IMR-90 (cell line): Measurements from ENCODE around the gene CILP. TPM values are rescaled to one million over a fixed set of nuclear protein-coding genes. Genes with fewer than 3 reads are reported as not detected.

Experiments used
- ATAC-seq: fragments of 200-7000 bp; cut with Tn5 transposase; 2 replicates; pipeline ENCODE4 v1.9.1; 2020; ENCODE audit warnings: low read depth, mild to moderate bottlenecking, moderate library complexity
- BruUV-seq: library from RNA; stranded (reverse); fragments of 400-500 nt; replicated peaks from 2 replicates; lab custom pipeline; 2021; lab: Mats Ljungman, UMichigan
- CTCF ChIA-PET: fragments of 300-600 bp; formaldehyde crosslinking; extraction: SDS; loops from one replicate; lab custom pipeline; 2021; ENCODE audit warnings: antibody characterized with exemption; lab: Yijun Ruan, JAX
- POLR2A ChIA-PET: fragments of 300-600 bp; sonication (Branson Sonifier 250); formaldehyde crosslinking; loops from one replicate; lab custom pipeline; 2022; ENCODE audit warnings: antibody characterized with exemption; ENCODE audit not compliant: unreplicated experiment; lab: Charles Lee
- DNase-seq: peaks from one replicate; pipeline ENCODE4 v3.0.0; 2013
- H2AFZ ChIP-seq: replicated peaks from 2 replicates; pipeline ENCODE3; 2013; ENCODE audit warnings: low read length, mild to moderate bottlenecking; ENCODE audit not compliant: poor library complexity
- H2AK5ac ChIP-seq: 2 replicates; pipeline ENCODE4 v1.6.1; 2013; ENCODE audit warnings: low read depth, low read length, inconsistent platforms
- H2AK9ac ChIP-seq: replicated peaks from 2 replicates; pipeline ENCODE3; 2013; ENCODE audit warnings: mild to moderate bottlenecking, low read depth, low read length, moderate library complexity; ENCODE audit not compliant: poor library complexity
- H2BK120ac ChIP-seq: 2 replicates; pipeline ENCODE4 v1.6.1; 2013; ENCODE audit warnings: low read depth, low read length, inconsistent platforms
- H2BK15ac ChIP-seq: 3 replicates; pipeline ENCODE4 v1.6.1; 2013; ENCODE audit warnings: low read depth, low read length, inconsistent platforms
- H2BK20ac ChIP-seq: 2 replicates; pipeline ENCODE4 v1.6.1; 2013; ENCODE audit warnings: low read depth, mild to moderate bottlenecking, inconsistent platforms, low read length, moderate library complexity
- H2BK5ac ChIP-seq: 2 replicates; pipeline ENCODE4 v1.6.1; 2013; ENCODE audit warnings: mild to moderate bottlenecking, low read depth, low read length, inconsistent platforms; ENCODE audit not compliant: poor library complexity, severe bottlenecking
- H3K14ac ChIP-seq: replicated peaks from 2 replicates; pipeline ENCODE4 v1.6.1; 2013; ENCODE audit warnings: low read depth, low read length, inconsistent platforms
- H3K18ac ChIP-seq: 2 replicates; pipeline ENCODE4 v1.6.1; 2013; ENCODE audit warnings: low read depth, low read length, control low read depth
- H3K23ac ChIP-seq: 2 replicates; pipeline ENCODE4 v1.6.1; 2013; ENCODE audit warnings: low read depth, low read length, inconsistent platforms
- H3K27ac ChIP-seq: 2 replicates; pipeline ENCODE4 v1.5.1; 2013; ENCODE audit warnings: mild to moderate bottlenecking, control low read depth, low read length; ENCODE audit not compliant: insufficient read depth
- H3K27me3 ChIP-seq: 2 replicates; pipeline ENCODE4 v1.6.1; 2013; ENCODE audit warnings: low read length; ENCODE audit not compliant: control insufficient read depth, insufficient read depth
- H3K36me3 ChIP-seq: 2 replicates; pipeline ENCODE4 v1.6.1; 2013; ENCODE audit warnings: low read length, mixed read lengths; ENCODE audit not compliant: control insufficient read depth, insufficient read depth
- H3K4ac ChIP-seq: 2 replicates; pipeline ENCODE4 v1.6.1; 2013; ENCODE audit warnings: low read depth, low read length, inconsistent platforms
- H3K4me1 ChIP-seq: 2 replicates; pipeline ENCODE4 v1.6.1; 2013; ENCODE audit warnings: low read length, mixed read lengths; ENCODE audit not compliant: control insufficient read depth, insufficient read depth
- H3K4me2 ChIP-seq: 2 replicates; pipeline ENCODE4 v1.6.1; 2013; ENCODE audit warnings: low read depth, mild to moderate bottlenecking, control low read depth, low read length, moderate library complexity
- H3K4me3 ChIP-seq: 2 replicates; pipeline ENCODE4 v1.5.1; 2013; ENCODE audit warnings: low read depth, mild to moderate bottlenecking, control low read depth, low read length, moderate library complexity; ENCODE audit not compliant: insufficient read depth
- H3K56ac ChIP-seq: 2 replicates; pipeline ENCODE4 v1.6.1; 2013; ENCODE audit warnings: low read length, inconsistent platforms; ENCODE audit not compliant: insufficient read depth; ENCODE audit errors: extremely low read depth
- H3K79me1 ChIP-seq, 2 experiments: 2 replicates each; pipeline ENCODE4 v1.6.1; 2013; ENCODE audit warnings: low read length in 2 of 2, inconsistent platforms in 1 of 2, low read depth in 1 of 2
- H3K9ac ChIP-seq: 2 replicates; pipeline ENCODE4 v1.6.1; 2013; ENCODE audit warnings: low read depth, low read length, control low read depth
- H3K9me1 ChIP-seq: 2 replicates; pipeline ENCODE4 v1.6.1; 2013; ENCODE audit warnings: low read length, inconsistent platforms; ENCODE audit not compliant: insufficient read depth
- H3K9me3 ChIP-seq: 2 replicates; pipeline ENCODE4 v1.6.1; 2013; ENCODE audit warnings: low read length; ENCODE audit not compliant: control insufficient read depth, insufficient read depth
- H4K20me1 ChIP-seq: 2 replicates; pipeline ENCODE4 v1.6.1; 2013; ENCODE audit warnings: low read length, inconsistent platforms; ENCODE audit not compliant: insufficient read depth
- H4K5ac ChIP-seq: 2 replicates; pipeline ENCODE4 v1.6.1; 2013; ENCODE audit warnings: mild to moderate bottlenecking, low read depth, low read length, control low read depth
- H4K8ac ChIP-seq, 2 experiments: 2 replicates each; pipeline ENCODE4 v1.6.1; 2013; ENCODE audit warnings: low read depth in 2 of 2, low read length in 2 of 2, control low read depth in 1 of 2, inconsistent platforms in 1 of 2
- H4K91ac ChIP-seq: 2 replicates; pipeline ENCODE4 v1.6.1; 2013; ENCODE audit warnings: low read depth, low read length, inconsistent platforms; ENCODE audit not compliant: insufficient read depth
- CTCF ChIP-seq: conservative IDR thresholded peaks from 2 replicates; pipeline ENCODE4 v1.5.1; 2012; ENCODE audit warnings: mild to moderate bottlenecking, low read depth, low read length, improper control_type of control experiment
- MAFK ChIP-seq: IDR thresholded peaks from 2 replicates; pipeline ENCODE4 v1.6.1; 2012; ENCODE audit warnings: low read depth, low read length, improper control_type of control experiment
- MAZ ChIP-seq: IDR thresholded peaks from 2 replicates; pipeline ENCODE4 v1.6.1; 2012; ENCODE audit warnings: low read depth, mild to moderate bottlenecking, low read length, improper control_type of control experiment, moderate library complexity, borderline replicate concordance
- MXI1 ChIP-seq: IDR thresholded peaks from 2 replicates; pipeline ENCODE4 v1.6.1; 2012; ENCODE audit warnings: low read depth, mild to moderate bottlenecking, low read length, moderate library complexity, borderline replicate concordance
- NFE2L2 ChIP-seq: fragments of 150-350 bp; IDR thresholded peaks from 2 replicates; pipeline ENCODE4 v1.6.1; 2016; ENCODE audit warnings: low read depth, mild to moderate bottlenecking, low read length
- RAD21 ChIP-seq: IDR thresholded peaks from 2 replicates; pipeline ENCODE4 v1.6.1; 2012; ENCODE audit warnings: low read length, improper control_type of control experiment
- RCOR1 ChIP-seq: IDR thresholded peaks from 2 replicates; pipeline ENCODE4 v1.6.1; 2012; ENCODE audit warnings: mild to moderate bottlenecking, low read length, improper control_type of control experiment; ENCODE audit not compliant: insufficient replicate concordance
- SMC3 ChIP-seq: fragments of 150-350 bp; IDR thresholded peaks from 2 replicates; pipeline ENCODE4 v1.6.1; 2016; ENCODE audit warnings: low read depth, mild to moderate bottlenecking, antibody characterized with exemption, low read length, moderate library complexity
- WGBS, 2 experiments: methylation state at CpG; one replicate each; pipeline versions ENCODE4 v1.1.5 to v1.1.7; 2013; ENCODE audit warnings: missing lambda C conversion rate in 2 of 2; ENCODE audit not compliant: insufficient read length in 1 of 2; ENCODE audit errors: extremely low coverage in 2 of 2; 5-methylcytosine and 5-hydroxymethylcytosine counted together
- dilution Hi-C: fragments of 300-500 bp; cut with HindIII; formaldehyde crosslinking; loops from one replicate; pipeline ENCODE4 v1.14.3; 2018; ENCODE audit warnings: low sequenced_read_pairs; ENCODE audit not compliant: unreplicated experiment
- in situ Hi-C: fragments of 300-500 bp; cut with MboI; formaldehyde crosslinking; loops from 3 replicates; pipeline ENCODE4 v1.14.3; 2019; ENCODE audit warnings: low sequenced_read_pairs, inconsistent platforms, mixed read lengths
- intact Hi-C: fragments of 100-400 bp; cut with micrococcal nuclease; formaldehyde crosslinking; loops from 2 replicates; pipeline ENCODE4 v1.10.0; 2022
- polyA plus RNA-seq, 3 experiments: library from polyadenylated mRNA; depleted of rRNA; stranded (reverse); fragments of >200 nt; gene quantifications; 2 replicates each; pipeline ENCODE4 v1.2.3, GENCODE V29; 2012; ENCODE audit warnings: low replicate concordance in 1 of 3
- total RNA-seq: library from RNA; depleted of rRNA; stranded (reverse); fragments of >200 nt; gene quantifications from 2 replicates; pipeline ENCODE4 v1.2.3, GENCODE V29; 2012
- TF ChIP-seq, protein P1 (sequence below): fragments of 150-350 bp; IDR thresholded peaks from 2 replicates; pipeline ENCODE4 v1.6.1; 2016; ENCODE audit warnings: low read depth, mild to moderate bottlenecking, low read length, moderate library complexity, borderline replicate concordance

CILP gene
- total and polyA plus RNA-seq, 2 of the 4 experiments (the other 2 are of a cell fraction): under 0.01 to 0.02 TPM

- CTCF ChIA-PET: interaction anchor here (1.3 kb wide), 1 partner anchor 75 kb away, joined by 5 read pairs; no protein-coding TSS in a partner anchor
Observed at GRCh38 chr15:65195548-65195923, 15.7 kb downstream of the CILP start.

More at GRCh38 chr15:65195548-65195923, 15.7 kb downstream of the CILP start:
- Histone ChIP-seq H2BK5ac (no peak overlapping the region), H3K27ac (no peak overlapping the region), H2BK120ac (no peak overlapping the region), H4K20me1 (no peaks in the 10 kb centered on the region), H4K5ac (no peak overlapping the region), H2BK20ac (no peak overlapping the region), H4K8ac (no peak overlapping the region), H2AK5ac (no peak overlapping the region), H3K18ac (no peak overlapping the region), H2AK9ac (no peak overlapping the region), H3K9me3 (no peaks in the 10 kb centered on the region), H3K79me1 (no peaks in the 10 kb centered on the region), H3K56ac (no peak overlapping the region), H3K4me1 (no peaks in the 10 kb centered on the region), H3K4me3 (no peak overlapping the region), H3K4me2 (no peak overlapping the region), H3K36me3 (no peaks in the 10 kb centered on the region), H3K4ac (no peak overlapping the region), H4K91ac (no peak overlapping the region), H2BK15ac (no peak overlapping the region), H2AFZ (no peak overlapping the region), H3K27me3 (peaks cover 29% of the 10 kb centered on the region), H3K9me1 (no peaks in the 10 kb centered on the region), H3K23ac (no peak overlapping the region), H3K9ac (no peak overlapping the region), H3K14ac (no peak overlapping the region)
- POLR2A ChIA-PET: no interaction called here
- ATAC-seq: no peak
- in situ Hi-C loops (loop anchor here (5.0 to 10.0 kb wide), 2 partner anchors 82 to 189 kb away; no protein-coding TSS in a partner anchor), dilution Hi-C loops (no loop called here), intact Hi-C loops (no loop called here)
- BruUV-seq: no TSS peak
- no peak for TF ChIP-seq CTCF
- no peak for TF ChIP-seq MAFK
- TF ChIP-seq NFE2L2: no peak
- no peak for TF ChIP-seq MAZ
- no peak for TF ChIP-seq RAD21
- TF ChIP-seq SMC3: no peak
- TF ChIP-seq, protein P1, sequence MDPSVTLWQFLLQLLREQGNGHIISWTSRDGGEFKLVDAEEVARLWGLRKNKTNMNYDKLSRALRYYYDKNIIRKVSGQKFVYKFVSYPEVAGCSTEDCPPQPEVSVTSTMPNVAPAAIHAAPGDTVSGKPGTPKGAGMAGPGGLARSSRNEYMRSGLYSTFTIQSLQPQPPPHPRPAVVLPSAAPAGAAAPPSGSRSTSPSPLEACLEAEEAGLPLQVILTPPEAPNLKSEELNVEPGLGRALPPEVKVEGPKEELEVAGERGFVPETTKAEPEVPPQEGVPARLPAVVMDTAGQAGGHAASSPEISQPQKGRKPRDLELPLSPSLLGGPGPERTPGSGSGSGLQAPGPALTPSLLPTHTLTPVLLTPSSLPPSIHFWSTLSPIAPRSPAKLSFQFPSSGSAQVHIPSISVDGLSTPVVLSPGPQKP: no peak
- no peak for TF ChIP-seq MXI1
- TF ChIP-seq RCOR1: no peak
- WGBS, 2 experiments: 43% methylated on average over 1 of the region's 5 CpGs; no CpG with 5 or more reads in 1 of the 2 experiments
- no peak for DNase-seq
